ENCODE results near the gene RPRD1B.
"Not testable (repeated sequence)": the region's sequence is repeated elsewhere in the genome, so short reads cannot be mapped to it uniquely, and the experiment has no call there.

The RPRD1B gene

GRCh38 chr20:38001173-38001875 is 32.2 kb upstream of the RPRD1B start:
- no peak for DNase-seq

- DNase-seq = no peak
These were observed 31.6 kb upstream of the RPRD1B start for GRCh38 chr20:38001981-38002380.

GRCh38 chr20:38002422-38002821 is 31.1 kb upstream of the RPRD1B start:
- no peak for DNase-seq

GRCh38 chr20:38004416-38004815 is 29.1 kb upstream of the RPRD1B start:
- DNase-seq = no peak

DNA sequence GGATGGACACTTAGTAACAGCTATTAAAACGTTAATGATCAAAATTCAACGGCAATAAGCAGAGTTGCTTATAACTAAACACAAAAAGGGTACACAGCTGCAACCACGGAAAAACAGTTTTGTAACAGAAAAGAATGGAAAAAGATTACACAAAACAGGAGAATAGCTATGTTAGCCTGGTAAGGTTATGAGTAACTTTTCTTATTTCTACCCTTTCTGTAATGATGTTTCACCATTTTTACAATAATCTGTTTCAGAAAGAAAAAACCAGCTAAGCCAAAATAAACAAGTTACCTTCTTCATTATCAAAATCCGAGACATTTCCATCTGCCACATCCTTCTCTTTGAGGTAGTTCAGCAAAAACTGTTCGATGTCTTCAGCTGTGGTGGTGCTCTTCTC is 27.6 kb upstream of the RPRD1B start:
- DNase-seq = no peak

DNA sequence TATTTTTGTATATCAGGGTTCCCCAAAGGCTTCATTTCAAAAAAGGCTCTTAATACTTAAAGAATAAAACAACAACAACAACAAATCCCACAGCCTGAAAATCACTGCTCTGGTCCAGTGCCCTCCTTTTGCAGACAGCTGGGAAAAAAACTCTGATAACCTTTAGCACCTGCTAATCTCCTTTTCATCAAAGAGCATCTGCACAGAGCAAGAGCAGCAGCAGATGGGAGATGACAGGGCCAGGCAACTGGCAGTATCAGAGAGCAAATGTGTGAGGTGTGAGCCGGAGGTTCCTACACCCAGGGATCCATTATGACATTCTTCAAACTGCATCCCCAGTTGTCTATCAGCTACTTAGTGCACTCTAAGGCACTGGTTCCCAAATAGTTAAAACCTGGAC is 26.0 kb upstream of the RPRD1B start:
- DNase-seq = no peak

- DNase-seq = no peak
These were observed 25.2 kb upstream of the RPRD1B start for GRCh38 chr20:38008233-38008944.

DNA sequence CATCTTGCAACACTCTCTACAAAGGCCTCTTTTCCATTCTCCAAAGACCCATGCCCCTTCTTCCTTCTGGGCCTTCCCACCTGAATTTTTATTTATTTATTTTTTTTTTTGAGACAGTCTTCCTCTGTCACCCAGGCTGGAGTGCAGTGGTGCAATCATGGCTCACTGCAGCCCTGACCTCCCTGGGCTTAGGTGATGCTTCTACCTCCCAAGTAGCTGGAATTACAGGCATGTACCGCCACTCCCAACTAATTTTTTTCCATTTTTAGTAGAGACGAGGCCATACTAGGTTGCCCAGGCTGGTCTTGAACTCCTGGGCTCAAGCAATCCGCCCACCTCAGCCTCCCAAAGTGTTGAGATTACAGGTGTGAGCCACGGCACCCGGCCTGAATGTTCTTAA is 24.1 kb upstream of the RPRD1B start:
- not testable (repeated sequence) for DNase-seq

- no peak for DNase-seq
These were observed 21.9 kb upstream of the RPRD1B start for GRCh38 chr20:38011696-38012095.

GRCh38 chr20:38012332-38012731 is 21.2 kb upstream of the RPRD1B start:
- no peak for DNase-seq

DNA sequence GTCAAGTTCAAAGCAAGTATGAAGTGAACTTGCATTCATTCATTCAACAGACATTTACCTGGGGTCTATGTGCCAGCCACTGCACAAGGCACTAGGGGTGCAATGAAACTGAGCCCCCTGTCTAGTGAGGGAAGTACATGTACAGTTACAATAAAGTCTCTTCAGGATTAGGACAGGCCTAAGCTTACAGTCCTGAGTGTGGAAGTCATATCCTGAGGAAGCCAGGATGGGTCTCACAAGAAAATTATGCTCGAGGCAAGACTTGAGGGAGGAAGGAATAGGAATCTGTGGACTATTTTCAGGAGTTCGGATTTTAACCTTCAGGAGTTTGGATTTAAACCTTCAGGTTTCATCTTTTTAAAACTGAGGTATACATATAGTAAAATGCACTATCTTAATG is 19.7 kb upstream of the RPRD1B start:
- DNase-seq = no peak

DNA sequence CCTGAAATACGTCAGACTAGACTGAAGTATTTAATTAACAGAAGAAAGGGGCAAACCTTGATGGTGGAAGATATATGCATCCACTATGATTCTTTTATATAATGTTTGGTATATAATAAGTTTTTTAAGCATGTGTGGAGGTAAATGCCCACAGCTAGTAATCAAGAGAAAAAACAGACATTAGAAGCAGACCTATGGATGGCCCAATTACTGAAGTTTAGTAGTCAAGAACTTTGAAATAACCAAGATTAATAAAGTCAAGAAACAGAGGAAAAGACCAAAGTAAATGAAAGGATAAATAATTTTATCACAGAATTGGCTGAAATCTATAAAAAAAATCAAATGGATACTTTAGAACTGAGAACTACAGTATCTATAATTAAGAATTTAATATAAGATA is 15.6 kb upstream of the RPRD1B start:
- no peak for DNase-seq

- no peak for DNase-seq
These were observed 15.2 kb upstream of the RPRD1B start for GRCh38 chr20:38018385-38018784.

GRCh38 chr20:38021087-38021772 is 12.3 kb upstream of the RPRD1B start:
- no peak for DNase-seq

DNA sequence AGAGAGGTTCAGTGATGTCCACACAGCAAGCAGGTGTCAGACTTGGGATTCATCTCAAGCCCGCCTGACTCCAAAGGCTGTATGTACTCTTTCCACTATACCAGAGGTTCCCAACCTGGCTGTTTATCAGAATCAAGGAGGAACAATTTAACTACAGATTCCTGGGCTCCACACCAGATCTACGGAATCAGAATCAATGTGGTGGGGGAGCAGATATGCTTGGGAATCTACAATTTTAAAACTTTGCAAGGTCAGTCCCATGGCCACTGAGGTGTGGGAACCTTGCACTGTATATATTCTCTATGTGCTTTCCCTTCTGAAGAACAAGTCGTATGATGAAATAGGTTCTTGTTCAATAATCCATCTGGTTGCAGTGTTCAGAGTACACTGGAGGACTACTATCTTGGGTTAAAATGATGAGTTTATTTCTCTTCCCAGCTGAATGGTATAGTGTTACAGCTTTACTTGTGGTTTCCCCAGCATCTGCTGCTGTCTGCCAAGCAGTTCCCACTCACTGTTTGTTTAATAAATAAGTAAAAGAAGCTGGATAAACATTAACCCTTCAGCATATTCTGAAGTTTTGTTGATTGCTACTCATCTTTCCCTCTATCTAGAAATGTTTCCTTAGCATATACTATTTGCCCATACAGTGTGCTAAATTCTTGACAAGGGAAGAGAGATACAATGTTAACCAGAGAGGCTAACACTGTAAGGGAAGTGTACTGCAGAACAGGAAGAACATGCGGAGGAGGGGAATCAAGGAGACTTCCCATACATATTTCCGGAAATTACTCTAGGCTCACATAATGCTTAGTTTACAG is 10.2 kb upstream of the RPRD1B start:
- no peak for DNase-seq

- no peak for DNase-seq
These were observed 9.1 kb upstream of the RPRD1B start for GRCh38 chr20:38024496-38024895.

GRCh38 chr20:38029453-38029852 is 4.1 kb upstream of the RPRD1B start:
- no peak for DNase-seq

DNA sequence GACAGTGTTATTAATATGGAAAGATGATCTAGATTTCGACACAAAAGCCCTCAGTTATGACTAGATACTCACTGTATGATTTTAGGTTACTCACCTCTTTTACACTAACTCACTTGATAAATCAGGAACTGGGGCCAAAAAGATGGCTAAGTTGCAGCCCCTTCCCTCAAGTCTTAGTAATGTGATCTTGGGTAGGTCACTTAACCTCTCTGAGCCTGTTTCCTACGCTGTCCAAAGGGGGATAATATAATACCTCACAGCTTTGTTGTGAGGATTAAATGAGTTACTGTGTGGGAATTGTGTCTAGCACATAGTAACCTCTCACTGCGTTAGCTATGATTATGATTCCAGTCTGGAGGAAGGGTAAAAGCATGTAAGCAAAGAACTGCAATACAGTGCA is 1.6 kb upstream of the RPRD1B start:
- no peak for DNase-seq

GRCh38 chr20:38032585-38033329 is 789 bp upstream of the RPRD1B start:
- DNase-seq = peak; percentile 41

GRCh38 chr20:38034108-38034649 is 633 bp downstream of the RPRD1B start:
- DNase-seq = no peak

DNA sequence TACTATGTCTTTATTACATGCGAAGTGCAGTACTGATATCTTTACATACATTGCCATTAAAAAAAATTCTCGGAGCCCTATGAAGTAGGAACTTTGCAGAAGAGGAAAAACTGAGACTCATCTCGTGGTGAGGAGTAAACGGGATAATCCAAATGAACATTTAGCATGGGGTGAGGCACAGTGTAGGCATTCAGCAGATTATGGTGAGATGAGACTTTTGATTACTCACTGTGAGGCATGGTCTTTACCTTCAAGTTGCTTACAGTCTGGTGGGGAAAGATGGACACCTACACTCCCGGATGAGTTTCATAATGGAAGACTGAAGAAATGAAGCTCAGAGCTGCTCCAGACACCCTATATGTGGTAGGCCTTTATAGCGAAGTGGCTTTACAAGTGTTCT is 1.4 kb downstream of the RPRD1B start:
- DNase-seq = no peak

- DNase-seq = no peak
These were observed 2.8 kb downstream of the RPRD1B start for GRCh38 chr20:38036366-38036765.
